NCI-H345 treated with DMSO at 0.1 percent for 48 hours (cell line): ENCODE data around the gene ZNF222.

ENCODE experiments used
- DNase-seq: peaks from one replicate; lab custom pipeline; 2025; ENCODE audit not compliant: unreplicated experiment; lab: John Stamatoyannopoulos, UW

The ZNF222 gene

DNA sequence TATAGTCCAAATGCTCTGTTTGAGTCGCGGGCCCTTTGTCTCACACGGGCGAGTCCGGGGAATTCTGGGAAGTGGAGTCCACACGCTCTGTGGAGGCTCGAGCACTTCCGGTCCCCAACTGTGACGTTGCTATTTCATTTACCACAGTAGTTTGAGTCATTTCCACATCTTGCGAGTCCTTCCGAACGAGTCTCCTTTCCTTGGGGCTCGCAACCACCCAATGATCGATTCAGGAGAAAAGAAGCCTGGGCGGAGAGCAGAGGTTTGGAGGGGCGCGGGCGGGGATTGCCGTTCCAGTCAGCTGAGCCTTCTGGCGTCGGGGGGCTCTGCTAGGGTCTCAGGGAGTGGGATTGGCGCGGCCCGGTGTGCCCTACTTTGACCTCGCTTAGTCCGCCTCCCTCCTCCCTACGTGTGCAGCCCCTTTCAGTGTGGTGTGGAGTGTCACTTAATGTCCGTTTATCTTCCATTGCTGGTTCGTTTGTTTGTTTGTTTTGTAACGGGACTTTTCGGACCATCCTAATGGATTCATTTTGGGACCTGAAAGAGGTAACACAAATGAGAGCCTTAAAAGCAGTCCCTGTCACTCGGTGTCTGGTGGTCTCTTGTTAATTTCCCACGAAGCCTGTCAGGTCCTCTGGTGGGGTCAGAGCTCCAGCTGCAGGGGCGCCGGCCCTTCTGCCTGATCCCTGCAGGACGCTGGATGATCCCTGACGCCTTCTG, at the start of gene ZNF222:
ZNF222 (plus strand) TSS at position 163 of the 720 bp plus-strand sequence; CDS start at position 221, 58 bp downstream.
- DNase-seq, result peak; percentile 48

DNA sequence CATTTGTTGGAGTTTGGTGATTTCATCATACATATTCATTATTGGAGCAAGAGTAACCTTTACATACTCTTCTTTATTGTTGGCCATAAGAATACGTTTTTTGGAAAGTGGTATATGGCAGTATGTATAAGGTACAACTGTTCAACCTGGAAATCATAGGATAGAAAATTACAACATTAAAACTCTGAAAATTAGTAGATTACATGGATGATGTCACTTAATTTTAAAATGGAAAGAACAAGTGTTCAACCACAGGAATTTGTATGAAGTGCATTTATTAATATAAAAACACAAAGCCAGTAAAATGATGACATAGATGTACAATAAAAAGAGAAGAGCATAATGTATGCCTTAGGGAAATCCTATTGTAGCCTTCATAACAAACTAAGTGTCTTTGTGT, 48.4 kb upstream of the ZNF222 start:
- DNase-seq, result no peak

DNA sequence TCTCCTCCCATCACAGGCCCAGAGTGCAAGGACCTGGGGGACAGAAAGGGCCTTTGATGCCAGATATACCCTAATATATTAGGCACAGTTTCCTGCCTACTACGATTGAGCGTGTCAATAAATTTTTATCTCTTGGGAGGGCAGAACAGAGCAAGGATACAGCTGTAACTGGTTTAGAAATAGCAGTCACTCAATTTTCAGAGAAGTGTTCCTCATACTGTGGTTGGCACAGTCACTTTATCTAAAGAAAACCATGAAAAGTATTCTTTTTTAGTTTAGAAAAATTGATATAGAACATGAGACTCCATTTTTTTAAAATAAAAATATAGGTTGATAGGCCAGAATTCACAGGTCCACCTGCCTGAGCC, 41.7 kb upstream of the ZNF222 start:
- no peak for DNase-seq

DNA sequence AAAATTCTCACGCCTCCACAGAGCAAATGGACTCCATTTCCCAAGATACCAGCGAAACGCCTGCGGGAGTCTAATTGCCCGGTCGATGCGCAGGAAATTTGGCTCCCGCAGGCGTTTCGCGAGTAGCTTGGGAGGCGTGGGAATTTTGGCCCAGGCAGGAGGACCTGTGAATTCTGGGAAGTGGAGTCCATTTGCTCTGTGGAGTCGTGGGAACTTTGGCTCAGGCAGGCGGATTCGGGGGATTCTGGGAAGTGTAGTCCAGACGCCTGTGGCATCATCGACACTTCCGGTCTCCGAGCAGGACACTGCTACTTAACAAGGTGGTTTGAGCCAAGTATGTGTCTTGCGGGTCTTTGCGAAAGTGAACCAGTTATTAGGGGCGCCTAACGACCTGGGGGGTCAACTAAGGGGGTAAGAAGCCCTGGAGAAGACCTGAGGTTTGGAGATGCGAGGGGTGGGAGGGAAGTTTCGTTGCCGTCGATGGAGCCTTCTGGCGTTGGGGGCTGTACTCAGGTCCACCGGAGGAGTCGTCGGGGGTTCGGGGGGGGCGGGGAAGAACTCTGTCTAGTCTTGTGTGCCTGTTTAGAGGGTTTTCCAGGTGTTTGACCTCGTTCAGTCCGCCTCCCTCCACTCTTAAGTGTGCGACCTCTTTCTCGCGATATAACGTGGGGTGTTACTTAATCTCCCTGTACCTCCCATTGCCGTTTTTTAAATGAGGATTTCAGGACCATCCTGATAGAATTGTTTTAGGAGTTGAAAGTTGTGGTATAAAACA, 41.1 kb upstream of the ZNF222 start, which contains the start of gene ZNF155:
ZNF155 (plus strand) TSS at position 277 of the 775 bp plus-strand sequence. CDS start 4,356 bp downstream, outside the sequence.
- DNase-seq, result peak; percentile 85

DNA sequence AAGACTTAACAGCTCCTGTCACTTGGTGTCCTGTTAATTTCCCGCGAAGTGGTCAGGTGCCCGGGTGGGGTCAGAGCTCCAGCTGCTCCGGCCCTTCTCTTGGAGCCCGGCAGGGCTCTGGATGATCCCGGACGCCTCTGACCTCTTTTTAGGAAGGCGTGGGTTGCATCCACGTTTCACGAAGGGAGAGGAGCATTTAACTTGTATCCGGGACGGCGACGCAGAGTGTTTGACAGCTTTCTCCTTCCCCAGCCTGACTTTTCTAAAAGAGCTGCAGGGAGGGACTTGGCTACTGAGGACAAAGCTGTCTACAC, 40.5 kb upstream of the ZNF222 start:
- no peak for DNase-seq

DNA sequence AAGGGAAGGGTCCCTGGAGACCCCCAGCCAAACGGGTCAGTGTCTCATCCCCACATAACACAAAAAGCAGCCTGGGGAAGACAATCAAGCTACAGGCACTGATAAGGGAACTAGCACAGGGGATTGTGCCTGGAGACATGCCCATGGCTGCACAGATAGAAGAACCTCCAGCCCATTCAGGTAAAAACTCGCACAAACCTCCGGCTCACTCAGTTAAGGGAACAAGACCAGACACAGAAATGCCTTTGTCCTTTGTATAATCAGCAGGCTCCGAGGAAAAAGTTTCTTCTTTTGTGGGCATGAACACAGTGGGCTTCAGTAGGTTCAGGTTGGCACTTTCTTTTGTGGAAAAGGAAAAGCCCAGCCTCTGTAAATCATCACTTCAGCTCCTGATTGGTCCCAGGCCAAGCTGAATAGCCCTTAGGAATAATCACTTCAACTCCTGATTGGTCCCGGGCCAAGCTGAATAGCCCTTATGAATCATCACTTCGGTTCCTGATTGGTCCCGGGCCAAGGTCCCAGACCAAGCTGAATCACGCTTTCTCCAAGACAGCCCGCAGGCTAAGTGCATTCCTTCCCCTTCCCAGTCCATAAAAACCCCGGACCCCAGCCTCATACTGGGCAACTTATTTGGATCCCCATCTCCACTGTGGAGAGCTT, 27.4 kb upstream of the ZNF222 start:
- no peak for DNase-seq

DNA sequence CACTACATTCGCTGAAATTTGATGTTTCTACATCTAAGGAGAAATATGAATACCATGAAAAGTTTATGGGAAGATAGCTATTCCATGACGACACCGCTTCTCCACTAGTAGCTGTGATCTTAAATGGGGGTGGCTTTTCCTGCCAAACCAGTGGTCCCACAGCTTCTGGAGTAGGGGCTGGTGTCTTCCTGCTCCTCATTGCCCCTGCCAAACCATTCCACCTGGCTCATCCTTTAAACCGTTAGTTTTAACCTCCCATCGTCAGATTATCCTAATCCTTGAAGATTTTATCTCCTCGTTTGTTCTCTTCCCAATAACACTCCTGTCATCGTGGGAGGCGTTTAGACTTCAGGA, 23.0 kb upstream of the ZNF222 start:
- no peak for DNase-seq

DNA sequence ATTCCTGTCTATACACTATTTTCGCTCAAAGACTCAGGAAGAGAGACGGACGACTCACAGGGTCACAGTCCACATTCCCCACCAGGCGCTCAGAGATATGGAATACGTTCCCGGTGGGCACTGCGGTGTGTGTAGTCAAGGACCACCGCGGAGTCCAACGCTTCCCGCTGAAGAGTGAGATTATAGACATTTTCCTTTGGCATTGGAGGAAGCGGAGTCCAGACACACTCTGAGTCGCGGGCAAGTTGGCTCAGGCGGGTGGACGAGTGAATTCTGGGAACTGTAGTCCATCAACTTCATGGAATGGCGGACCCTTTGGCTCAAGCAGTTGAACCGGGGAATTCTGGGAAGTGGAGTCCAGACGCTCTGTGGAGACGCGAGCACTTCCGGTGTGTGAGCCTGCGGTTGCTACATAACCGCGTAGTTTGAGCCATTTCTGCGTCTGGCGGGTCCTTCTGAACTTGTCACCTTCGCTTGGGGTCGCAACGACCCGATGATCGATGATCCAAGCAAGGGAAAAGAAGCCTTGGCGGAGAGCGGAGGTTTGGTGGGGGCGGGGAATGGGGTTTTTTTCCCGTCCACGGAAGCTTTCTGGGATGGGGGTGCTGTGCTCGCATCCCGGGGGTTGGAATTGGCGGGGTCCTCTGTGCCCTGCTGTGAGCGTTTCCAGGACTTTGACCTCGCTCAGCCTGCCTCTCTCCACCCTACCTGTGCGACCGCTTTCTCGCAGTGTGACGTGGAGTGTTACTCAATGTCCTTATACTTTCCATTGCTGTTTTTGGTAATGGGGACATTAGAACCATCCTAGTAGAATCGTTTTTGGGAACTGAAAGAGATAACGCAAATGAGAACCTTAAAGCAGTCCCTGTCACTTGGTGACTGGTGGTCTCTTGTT, 22.4 kb upstream of the ZNF222 start, which contains the start of gene ZNF230:
ZNF230 (plus strand) TSS at position 392 of the 895 bp plus-strand sequence. CDS start 4,122 bp downstream, outside the sequence.
- DNase-seq, result peak; percentile 82

DNA sequence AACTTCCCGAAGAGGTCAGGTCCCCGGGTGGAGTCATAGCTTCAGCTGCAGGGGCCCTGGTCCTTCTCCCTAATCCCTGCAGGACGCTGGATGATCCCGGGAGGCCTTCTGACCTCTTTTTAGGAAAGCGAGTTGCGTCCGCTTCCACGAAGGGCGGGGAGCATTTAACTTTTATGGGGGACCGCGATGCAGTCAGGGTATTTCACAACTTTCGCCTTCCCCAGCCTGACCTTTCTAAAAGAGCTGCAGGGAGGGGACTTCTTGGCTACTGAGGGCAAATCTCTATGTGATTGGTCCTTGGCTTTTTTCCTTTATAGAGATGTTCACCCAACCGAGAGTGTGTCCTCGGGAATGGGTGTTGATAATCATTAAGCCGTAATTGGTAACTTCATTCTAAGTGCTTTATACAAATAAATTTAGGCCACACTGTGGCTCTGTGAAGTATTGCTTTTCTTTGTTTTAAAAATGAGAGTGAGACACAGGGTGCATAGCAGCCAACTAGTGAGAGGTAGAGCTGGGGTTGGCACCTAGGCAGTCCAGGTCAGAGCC, 21.6 kb upstream of the ZNF222 start:
- no peak for DNase-seq

DNA sequence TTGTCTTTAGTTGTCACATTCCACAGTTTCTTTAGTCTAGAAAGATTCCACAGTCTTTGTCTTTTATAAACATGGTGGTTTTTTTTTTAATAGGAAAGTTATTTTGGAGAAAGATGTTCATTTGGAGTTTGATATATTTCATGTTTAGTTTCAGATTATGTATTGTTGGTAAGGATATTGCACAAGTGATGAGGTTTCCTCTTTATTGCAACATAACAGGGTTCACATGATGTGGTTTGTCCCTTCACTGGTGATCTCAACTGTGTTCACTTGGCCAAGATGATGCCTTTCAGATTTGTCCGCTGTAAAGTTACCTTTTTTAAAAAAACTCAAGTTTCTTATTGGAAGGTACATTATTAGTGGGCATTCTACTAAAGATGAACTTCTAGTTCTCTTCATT, 19.2 kb upstream of the ZNF222 start:
- no peak for DNase-seq

DNA sequence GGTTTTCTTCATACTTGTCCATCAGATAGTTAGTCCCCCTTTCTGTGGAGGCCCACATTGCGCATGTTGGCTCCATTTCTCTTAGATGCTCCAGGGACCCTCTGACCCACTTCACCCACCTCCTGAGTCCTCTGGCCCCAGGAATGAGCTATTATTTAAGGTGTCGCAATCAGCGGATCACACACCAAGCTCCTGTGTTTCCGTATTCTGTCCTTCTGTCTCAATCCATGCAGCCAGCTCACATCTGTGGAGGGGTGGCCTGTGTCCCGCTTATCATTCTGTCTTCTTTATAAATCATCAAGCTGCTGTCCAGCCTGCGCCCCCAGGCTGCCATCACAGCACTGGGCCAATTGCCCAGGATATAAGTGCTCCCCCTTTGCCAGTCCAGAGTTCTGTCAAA, 17.7 kb upstream of the ZNF222 start:
- no peak for DNase-seq

DNA sequence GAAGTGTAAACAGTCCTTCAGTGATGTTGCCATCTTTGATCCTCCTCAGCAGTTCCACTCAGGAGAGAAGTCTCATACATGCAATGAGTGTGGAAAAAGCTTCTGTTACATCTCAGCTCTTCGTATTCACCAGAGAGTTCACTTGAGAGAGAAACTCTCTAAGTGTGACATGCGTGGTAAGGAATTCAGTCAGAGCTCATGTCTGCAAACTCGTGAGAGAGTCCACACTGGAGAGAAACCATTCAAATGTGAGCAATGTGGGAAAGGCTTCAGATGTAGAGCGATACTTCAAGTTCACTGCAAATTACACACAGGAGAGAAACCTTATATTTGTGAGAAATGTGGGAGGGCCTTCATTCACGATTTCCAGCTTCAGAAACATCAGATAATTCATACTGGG, 14.7 kb upstream of the ZNF222 start:
- no peak for DNase-seq

DNA sequence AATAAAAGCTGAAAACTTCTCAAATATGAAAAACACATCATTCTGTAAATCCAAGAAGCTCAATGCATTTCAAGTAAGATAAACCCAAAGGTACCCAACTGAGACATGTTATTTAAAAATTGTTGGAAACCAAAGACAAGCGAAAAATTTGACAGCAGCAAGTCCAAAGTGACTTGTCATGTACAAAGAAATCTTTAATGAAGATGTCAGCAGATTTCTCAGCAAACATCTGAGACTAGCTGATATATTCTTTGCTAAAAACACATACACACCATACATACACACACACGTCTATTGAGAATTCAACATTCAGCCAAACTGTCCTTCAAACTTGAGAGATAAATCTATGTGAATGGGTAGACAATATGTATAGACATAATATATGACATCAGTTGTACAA, 5.7 kb upstream of the ZNF222 start:
- no peak for DNase-seq

DNA sequence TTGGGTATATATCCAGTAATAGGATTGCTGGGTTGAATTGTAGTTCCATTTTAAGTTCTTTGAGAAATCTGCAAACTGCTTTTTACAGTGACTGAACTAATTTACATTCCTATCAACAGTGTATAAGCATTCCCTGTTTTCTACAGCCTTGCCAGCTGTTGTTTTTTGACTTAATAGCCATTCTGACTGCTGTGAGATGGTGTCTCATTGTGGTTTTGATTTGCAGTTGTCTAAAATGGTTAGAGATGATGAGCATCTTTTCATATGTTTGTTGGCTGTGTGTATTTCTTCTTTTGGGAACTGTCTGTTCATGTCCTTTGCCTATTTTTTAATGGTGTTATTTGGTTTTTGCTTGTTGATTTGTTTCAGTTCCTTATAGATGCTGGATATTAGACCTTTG, 4.0 kb upstream of the ZNF222 start:
- no peak for DNase-seq

DNA sequence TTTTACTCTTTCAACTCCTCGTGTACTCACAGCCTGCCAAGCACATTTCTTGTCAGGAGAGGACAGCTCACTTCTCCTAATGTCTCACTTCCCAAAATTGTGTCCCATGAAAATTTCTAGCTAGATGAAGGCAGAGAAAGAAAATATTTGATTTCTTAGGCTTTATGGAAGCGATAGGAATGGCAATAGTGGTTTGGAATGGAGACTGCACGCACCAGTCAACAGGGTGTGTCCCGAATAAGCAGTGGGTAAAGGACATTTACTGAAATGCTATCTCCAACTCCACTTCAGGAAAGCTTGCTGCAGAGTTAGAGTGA, 321 bp upstream of the ZNF222 start:
- no peak for DNase-seq

DNA sequence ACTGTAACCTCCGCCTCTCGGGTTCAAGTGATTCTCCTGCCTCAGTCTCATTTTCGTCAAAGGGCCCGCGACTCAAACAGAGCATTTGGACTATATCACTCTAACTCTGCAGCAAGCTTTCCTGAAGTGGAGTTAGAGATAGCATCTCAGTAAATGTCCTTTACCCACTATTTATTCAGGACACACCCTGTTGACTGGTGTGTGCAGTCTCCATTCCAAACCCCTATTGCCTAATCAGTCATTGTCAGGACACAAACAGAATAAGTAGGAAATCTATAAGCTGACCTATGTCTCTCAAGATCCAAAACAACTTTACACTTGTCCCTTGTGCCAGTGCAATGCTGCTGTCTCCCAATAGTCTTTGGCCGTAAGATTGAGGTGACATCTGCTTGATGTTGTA, 1.4 kb downstream of the ZNF222 start:
- no peak for DNase-seq

DNA sequence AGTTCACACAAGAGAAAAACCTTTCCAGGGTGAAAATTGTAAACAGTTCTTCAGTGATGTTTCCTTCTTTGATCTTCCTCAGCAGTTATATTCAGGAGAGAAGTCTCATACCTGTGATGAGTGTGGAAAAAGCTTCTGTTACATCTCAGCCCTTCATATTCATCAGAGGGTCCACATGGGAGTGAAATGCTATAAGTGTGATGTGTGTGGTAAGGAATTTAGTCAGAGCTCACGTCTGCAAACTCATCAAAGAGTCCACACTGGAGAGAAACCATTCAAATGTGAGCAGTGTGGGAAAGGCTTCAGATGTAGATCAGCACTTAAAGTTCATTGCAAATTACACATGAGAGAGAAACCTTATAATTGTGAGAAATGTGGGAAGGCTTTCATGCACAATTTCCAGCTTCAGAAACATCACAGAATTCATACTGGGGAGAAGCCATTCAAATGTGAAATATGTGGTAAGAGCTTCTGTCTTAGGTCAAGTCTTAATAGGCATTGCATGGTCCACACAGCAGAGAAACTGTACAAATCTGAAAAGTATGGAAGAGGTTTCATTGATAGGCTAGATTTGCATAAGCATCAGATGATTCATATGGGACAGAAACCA, 6.9 kb downstream of the ZNF222 start:
- no peak for DNase-seq

DNA sequence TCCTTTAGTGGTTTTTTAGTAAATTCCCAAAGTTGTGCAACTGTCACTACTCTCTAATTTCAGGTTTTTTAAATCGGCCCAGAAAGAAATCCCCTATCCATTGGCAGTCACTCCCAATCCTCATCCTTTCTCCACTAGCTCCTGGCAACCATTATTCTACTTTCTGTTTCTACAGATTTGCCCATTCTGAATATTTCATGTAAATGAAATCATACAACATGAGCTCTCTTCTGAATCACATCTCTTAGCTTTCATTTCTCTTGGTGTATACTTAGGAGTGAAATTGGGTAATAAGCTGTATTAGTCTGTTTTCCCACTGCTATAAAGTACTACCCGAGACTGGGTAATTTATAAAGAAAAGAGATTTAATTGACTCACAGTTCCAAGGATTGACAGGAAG, 17.0 kb downstream of the ZNF222 start:
- DNase-seq, result no peak

DNA sequence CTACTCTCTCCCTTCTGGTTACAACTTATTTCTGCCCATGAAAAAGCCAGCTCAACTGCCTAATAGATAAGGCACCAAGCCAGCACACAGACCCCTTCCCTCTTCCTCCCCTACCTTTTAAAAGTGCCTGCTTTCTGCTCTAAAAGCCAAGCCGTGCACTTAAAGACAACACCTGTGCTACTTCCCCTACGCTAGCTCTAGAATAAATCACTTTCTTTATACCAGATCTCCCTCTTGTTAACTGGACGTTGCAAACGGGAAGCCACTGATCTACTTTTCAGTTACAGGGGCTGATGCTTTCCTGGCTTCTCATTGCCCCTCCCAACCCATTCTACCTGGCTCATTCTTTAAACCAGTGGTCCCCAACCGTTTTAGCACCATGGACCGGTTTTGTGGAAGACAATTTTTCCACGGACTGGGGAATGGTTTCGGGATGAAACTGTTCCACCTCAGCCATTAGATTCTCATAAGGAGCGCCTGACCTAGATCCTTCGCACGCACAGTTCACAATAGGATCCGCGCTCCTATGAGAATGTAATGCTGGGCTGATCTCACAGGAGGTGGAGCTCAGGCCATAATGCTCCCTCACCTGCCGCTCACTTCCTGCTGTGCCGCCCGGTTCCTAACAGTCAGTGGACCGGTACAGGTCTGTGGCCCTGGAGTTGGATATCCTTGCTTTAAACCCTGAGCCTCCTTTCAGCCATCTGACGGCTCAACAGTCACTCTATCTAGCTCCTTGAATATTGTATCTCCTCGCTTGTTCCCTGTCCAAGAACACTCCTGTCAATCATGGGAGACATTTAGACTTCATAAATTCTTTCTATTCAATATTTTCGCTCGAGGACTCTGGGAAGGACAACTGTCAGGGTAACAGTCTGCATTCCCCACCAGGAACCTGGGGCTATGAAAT, 25.8 kb downstream of the ZNF222 start:
- DNase-seq, result peak; percentile 48
